Thyroid gland (tissue), 4 donors: ENCODE data around the gene BTBD3. TPM values are rescaled to one million over a fixed set of nuclear protein-coding genes. Genes with fewer than 3 reads are reported as not detected.

Source experiments
- DNase-seq, 2 donors: peaks; one replicate each; pipeline ENCODE4 v3.0.0-alpha.2; 2019
- H3K27ac ChIP-seq, 3 donors: fragments of 200-600 bp; sonication (generic); 1 replicate in 2 of 3; 2 replicates in 1 of 3; pipeline ENCODE4 v1.5.1; 2016 to 2019; ENCODE audit warnings: mild to moderate bottlenecking in 1 of 3, moderate library complexity in 1 of 3
- H3K27me3 ChIP-seq: fragments of 200-600 bp; sonication (generic); one replicate; pipeline ENCODE4 v1.5.1; 2019
- H3K36me3 ChIP-seq, 2 donors: fragments of 200-600 bp; sonication (generic); one replicate each; pipeline ENCODE4 v1.5.1; 2016 to 2019
- H3K4me1 ChIP-seq, 2 donors: fragments of 200-600 bp; sonication (generic); one replicate each; pipeline ENCODE4 v1.5.1; 2017 to 2019
- H3K4me3 ChIP-seq, 3 donors: fragments of 200-600 bp; sonication (generic); replicated peaks in 1 of 3; 1 replicate in 2 of 3; 2 replicates in 1 of 3; pipeline ENCODE4 v1.5.1; 2016; ENCODE audit warnings: mild to moderate bottlenecking in 1 of 3
- H3K9me3 ChIP-seq: fragments of 200-600 bp; sonication (generic); one replicate; pipeline ENCODE4 v1.5.1; 2017
- CTCF ChIP-seq, 6 experiments: fragments of 200-600 bp in 3 of 6; fragments of 450-650 bp in 3 of 6; sonication (generic) in 3 of 6; IDR thresholded peaks; one replicate each; pipeline ENCODE4 v1.5.1; 2016 to 2019; ENCODE audit warnings: antibody characterized with exemption in 6 of 6, mild to moderate bottlenecking in 2 of 6, inconsistent platforms in 1 of 6, moderate library complexity in 1 of 6
- POLR2A ChIP-seq, 2 donors: fragments of 450-650 bp; IDR thresholded peaks; one replicate each; pipeline ENCODE4 v1.6.1; 2017; ENCODE audit warnings: antibody characterized with exemption in 2 of 2, mild to moderate bottlenecking in 2 of 2, moderate library complexity in 1 of 2
- WGBS, 2 donors: methylation state at CpG; one replicate each; pipeline ENCODE4 v1.1.5; 2017; 5-methylcytosine and 5-hydroxymethylcytosine counted together
- intact Hi-C: fragments of 100-400 bp; cut with DNase I; formaldehyde crosslinking; loops from one replicate; pipeline ENCODE4 v1.15.1; 2023
- total RNA-seq, 4 donors: library from RNA; depleted of rRNA; stranded (reverse); fragments of >200 nt; gene quantifications; one replicate each; pipeline ENCODE4 v1.2.3, GENCODE V29; 2016

BTBD3 gene
- total RNA-seq, 4 donors from 2014 or later = 31.8 to 41.8 (median 36.3) TPM

- 0 to 2% methylated on average over 17 of the region's 17 CpGs for WGBS, 2 donors
- TF ChIP-seq CTCF (IDR thresholded peaks at IDR 0.05) (no peak), POLR2A (IDR thresholded peaks at IDR 0.05) (peak in 1 of 2 donors; percentile 11)
- Histone ChIP-seq H3K27me3 (no peaks in the 10 kb centered on the region), H3K4me3 (peak overlapping the region; percentile 2 to 79 (median 13)), H3K27ac (peak overlapping the region; percentile 87 to 95 (median 87)), H3K36me3 (no peaks in the 10 kb centered on the region), H3K4me1 (peaks cover 30% of the 10 kb centered on the region in 2 donors), H3K9me3 (no peaks in the 10 kb centered on the region)
- DNase-seq = peak; percentile 78 to 79
- intact Hi-C loops = no loop called here
Measured at GRCh38 chr20:11891776-11892545, 25.7 kb upstream of the BTBD3 start.

- no peak for TF ChIP-seq POLR2A (IDR thresholded peaks at IDR 0.05)
- TF ChIP-seq CTCF (IDR thresholded peaks at IDR 0.05) = no peak
- WGBS, 2 donors = 80 to 83% methylated on average over 6 of the region's 6 CpGs
- H3K36me3 ChIP-seq = no peaks in the 10 kb centered on the region
- intact Hi-C loops = no loop called here
- H3K4me3 ChIP-seq = no peak overlapping the region
- H3K27ac ChIP-seq = no peak overlapping the region
- no peak for DNase-seq
- H3K9me3 ChIP-seq = no peaks in the 10 kb centered on the region
- peaks cover 30 to 36% of the 10 kb centered on the region in 2 donors for H3K4me1 ChIP-seq
- H3K27me3 ChIP-seq = no peaks in the 10 kb centered on the region
Measured at GRCh38 chr20:11894062-11894461, 23.6 kb upstream of the BTBD3 start.

- Histone ChIP-seq H3K9me3 (no peaks in the 10 kb centered on the region), H3K4me3 (no peak overlapping the region), H3K36me3 (no peaks in the 10 kb centered on the region), H3K27me3 (no peaks in the 10 kb centered on the region), H3K27ac (peak overlapping the region; percentile 1 to 27 (median 26)), H3K4me1 (peaks cover 27 to 36% of the 10 kb centered on the region in 2 donors)
- WGBS, 2 donors = 26 to 28% methylated on average over 6 of the region's 6 CpGs
- DNase-seq = no peak
- TF ChIP-seq POLR2A (IDR thresholded peaks at IDR 0.05) (no peak), CTCF (IDR thresholded peaks at IDR 0.05) (no peak)
- intact Hi-C loops = no loop called here
Measured at GRCh38 chr20:11895861-11896387, 21.8 kb upstream of the BTBD3 start.

- no peak for DNase-seq
- WGBS, 2 donors = 100% methylated on average over 3 of the region's 3 CpGs
- TF ChIP-seq POLR2A (IDR thresholded peaks at IDR 0.05) (no peak), CTCF (IDR thresholded peaks at IDR 0.05) (no peak)
Measured at GRCh38 chr20:11901127-11901526, 16.6 kb upstream of the BTBD3 start.

GRCh38 chr20:11902285-11902697 lies 15.4 kb upstream of the BTBD3 start:
- no peak overlapping the region for H3K27ac ChIP-seq
- DNase-seq = no peak
- intact Hi-C loops = no loop called here
- no peaks in the 10 kb centered on the region for H3K9me3 ChIP-seq
- no peaks in the 10 kb centered on the region for H3K27me3 ChIP-seq
- 85 to 92% methylated on average over 2 of the region's 2 CpGs for WGBS, 2 donors
- no peaks in the 10 kb centered on the region for H3K36me3 ChIP-seq
- H3K4me1 ChIP-seq = peaks cover 0 to 5% of the 10 kb centered on the region in 2 donors
- TF ChIP-seq POLR2A (IDR thresholded peaks at IDR 0.05) (no peak), CTCF (IDR thresholded peaks at IDR 0.05) (no peak)
- no peak overlapping the region for H3K4me3 ChIP-seq

More at GRCh38 chr20:11901127-11901526, 16.6 kb upstream of the BTBD3 start:
- Histone ChIP-seq H3K27me3 (no peaks in the 10 kb centered on the region), H3K4me3 (no peak overlapping the region), H3K4me1 (peaks cover 3 to 13% of the 10 kb centered on the region in 2 donors), H3K9me3 (no peaks in the 10 kb centered on the region), H3K36me3 (no peaks in the 10 kb centered on the region), H3K27ac (no peak overlapping the region)
- intact Hi-C loops = no loop called here
